B cell (primary cell): ENCODE results near the gene DPM2.

Source experiments
- EZH2 ChIP-seq: IDR thresholded peaks from 2 replicates; pipeline ENCODE4 v1.6.1; 2012; ENCODE audit warnings: borderline replicate concordance, low read depth, mild to moderate bottlenecking, moderate library complexity, low read length; ENCODE audit not compliant: insufficient read depth, poor library complexity, severe bottlenecking
- TF ChIP-seq, protein P1 (sequence below): fragments of 200-600 bp; IDR thresholded peaks from one replicate; pipeline ENCODE4 v1.8.0; 2022; ENCODE audit warnings: antibody characterized with exemption, mild to moderate bottlenecking

DNA sequence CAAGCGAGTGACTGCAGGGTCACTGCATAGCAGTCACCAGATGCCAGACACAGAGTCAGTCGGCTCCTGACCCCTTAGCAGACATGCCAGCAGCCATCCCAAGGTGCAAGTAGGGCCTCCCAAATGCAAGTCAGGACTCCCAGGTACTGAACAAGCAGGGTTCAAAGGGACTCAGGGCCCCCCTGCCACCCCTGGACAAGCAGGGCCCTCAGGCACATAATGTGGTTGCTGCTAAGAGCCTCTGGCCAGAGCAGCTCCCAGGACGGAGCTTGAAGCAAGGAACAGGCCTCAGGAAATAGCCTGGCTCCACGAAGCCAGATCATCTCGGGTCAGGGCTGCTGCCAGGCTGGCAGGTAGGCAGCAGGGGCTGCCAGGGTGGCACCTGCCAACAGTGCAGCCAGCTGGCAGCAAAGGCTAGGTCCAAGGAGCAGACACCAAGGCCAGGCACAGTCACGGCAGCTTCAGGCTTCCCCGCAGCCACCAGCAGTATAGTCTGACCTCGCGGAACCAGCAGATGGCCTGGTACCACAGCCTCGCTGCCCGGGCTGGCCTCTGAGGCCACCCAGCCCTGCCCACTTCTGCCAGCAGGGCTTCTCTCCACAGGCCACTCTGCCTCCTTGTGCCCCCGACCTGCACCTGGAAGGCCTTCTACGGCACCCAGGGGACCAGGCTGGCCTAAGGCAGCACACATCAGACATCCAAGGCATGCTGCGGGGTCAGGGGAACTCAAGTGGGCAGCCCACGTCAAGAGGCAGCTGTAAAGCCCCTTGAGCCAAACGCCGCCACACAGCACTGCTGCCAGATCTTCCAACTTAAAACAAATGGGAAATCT is 35.7 kb upstream of the DPM2 start:
- TF ChIP-seq, protein P1, sequence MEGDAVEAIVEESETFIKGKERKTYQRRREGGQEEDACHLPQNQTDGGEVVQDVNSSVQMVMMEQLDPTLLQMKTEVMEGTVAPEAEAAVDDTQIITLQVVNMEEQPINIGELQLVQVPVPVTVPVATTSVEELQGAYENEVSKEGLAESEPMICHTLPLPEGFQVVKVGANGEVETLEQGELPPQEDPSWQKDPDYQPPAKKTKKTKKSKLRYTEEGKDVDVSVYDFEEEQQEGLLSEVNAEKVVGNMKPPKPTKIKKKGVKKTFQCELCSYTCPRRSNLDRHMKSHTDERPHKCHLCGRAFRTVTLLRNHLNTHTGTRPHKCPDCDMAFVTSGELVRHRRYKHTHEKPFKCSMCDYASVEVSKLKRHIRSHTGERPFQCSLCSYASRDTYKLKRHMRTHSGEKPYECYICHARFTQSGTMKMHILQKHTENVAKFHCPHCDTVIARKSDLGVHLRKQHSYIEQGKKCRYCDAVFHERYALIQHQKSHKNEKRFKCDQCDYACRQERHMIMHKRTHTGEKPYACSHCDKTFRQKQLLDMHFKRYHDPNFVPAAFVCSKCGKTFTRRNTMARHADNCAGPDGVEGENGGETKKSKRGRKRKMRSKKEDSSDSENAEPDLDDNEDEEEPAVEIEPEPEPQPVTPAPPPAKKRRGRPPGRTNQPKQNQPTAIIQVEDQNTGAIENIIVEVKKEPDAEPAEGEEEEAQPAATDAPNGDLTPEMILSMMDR = no peak
- TF ChIP-seq EZH2 = no peak
